NCI-H146 treated with DMSO at 0.1 percent for 48 hours (cell line): ENCODE measurements around the gene POGLUT3.

Experiments
- DNase-seq: peaks from one replicate; lab custom pipeline; 2025; ENCODE audit not compliant: unreplicated experiment; lab: John Stamatoyannopoulos, UW

The POGLUT3 gene, protein sequence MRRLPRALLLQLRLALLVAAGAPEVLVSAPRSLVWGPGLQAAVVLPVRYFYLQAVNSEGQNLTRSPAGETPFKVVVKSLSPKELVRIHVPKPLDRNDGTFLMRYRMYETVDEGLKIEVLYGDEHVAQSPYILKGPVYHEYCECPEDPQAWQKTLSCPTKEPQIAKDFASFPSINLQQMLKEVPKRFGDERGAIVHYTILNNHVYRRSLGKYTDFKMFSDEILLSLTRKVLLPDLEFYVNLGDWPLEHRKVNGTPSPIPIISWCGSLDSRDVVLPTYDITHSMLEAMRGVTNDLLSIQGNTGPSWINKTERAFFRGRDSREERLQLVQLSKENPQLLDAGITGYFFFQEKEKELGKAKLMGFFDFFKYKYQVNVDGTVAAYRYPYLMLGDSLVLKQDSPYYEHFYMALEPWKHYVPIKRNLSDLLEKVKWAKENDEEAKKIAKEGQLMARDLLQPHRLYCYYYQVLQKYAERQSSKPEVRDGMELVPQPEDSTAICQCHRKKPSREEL

DNA sequence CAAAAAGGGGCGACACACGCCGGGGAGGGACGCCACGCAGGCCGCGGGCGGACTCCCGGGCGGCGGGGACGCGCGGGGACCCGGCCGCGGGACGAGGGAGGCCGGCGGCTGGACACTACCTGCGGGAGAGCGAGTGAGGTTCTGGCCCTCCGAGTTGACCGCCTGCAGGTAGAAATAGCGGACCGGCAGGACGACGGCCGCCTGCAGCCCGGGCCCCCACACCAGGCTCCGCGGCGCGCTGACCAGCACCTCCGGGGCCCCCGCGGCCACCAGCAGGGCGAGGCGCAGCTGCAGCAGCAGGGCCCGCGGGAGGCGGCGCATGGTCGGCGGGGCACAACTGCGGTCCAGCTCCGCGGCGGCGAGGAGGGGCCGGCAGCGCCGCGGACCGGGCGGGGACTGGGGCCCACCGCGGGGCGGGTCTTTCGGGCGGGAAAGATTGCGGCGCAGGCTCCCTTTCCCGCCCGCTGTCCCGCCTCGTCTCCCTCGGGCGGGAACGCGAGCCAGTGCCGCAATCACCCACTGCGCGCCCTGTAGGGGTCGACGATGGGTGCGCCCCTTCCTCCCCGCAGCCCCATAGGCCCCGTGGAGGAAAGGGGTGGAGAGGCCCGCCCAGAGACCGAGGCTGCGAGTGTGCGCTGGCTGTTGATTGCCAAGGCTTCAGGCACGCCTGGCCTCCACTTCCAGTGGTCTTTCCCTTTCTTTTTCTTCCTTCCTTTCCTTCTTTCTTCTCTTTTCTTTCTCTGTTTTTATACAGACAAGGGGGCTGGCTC lies at the start of gene POGLUT3:
TSS of gene POGLUT3 (minus strand) at position 339 of the 770 bp plus-strand sequence. CDS start at position 321, 18 bp downstream.
- DNase-seq = peak; percentile 44

DNA sequence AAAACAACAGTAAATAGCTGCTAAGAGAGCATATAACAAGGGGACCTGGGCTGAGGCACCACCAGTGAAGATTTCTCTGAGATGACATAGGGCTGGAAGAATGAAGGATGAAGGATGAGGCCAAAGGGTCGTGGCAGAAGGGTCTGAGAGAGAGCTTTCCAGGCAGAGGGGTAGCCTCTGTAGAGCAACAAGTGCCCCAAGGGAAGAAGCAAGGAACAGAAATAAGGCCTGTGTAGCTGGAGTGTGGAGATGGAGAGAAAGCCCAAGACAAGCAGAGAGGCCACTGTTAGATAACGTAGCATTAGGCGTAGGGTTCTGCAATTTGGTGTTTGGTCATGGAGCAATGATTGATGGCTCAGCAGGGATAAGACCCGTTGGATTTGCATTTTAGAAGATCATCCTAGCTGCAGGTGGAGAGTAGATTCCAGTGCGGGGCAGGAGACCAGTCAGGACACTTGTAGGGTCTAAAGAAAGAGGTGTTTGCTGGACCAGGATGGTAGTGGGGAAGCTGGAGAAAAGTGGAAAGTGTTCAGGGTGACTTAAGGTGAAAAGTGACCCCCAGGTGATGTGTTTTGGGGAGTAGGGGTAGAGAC lies 47.8 kb upstream of the POGLUT3 start:
- no peak for DNase-seq

DNA sequence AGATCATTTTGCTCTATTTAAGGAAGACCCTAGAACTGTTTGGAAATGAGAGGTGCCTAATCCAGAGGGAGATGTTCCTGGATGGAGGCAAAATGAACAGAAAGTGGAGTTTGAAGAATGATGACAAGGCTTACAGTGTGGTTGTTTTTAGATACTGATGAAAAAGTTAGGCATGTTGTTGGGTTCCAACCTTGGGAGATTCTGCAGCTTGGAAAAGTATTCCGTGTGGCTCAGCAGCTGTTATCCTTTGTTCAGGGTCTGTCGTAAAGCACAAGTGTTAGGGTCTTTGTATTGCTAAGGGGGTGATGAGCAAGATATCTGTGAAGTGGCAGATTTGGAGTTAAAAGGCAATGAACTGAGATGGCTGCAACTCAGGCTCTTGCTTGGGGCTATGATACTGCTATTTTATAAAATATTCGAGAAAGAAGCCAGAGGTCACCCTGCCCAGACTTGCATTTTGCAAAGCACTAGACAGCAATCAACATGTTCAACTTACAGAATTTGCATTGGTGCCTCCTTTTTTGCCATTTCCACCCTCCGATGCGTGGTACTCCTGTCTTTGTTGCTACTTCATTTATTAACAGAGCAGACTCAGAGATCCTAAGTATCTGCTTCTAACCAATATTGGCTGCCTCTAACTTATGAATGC lies 45.3 kb upstream of the POGLUT3 start:
- no peak for DNase-seq

DNA sequence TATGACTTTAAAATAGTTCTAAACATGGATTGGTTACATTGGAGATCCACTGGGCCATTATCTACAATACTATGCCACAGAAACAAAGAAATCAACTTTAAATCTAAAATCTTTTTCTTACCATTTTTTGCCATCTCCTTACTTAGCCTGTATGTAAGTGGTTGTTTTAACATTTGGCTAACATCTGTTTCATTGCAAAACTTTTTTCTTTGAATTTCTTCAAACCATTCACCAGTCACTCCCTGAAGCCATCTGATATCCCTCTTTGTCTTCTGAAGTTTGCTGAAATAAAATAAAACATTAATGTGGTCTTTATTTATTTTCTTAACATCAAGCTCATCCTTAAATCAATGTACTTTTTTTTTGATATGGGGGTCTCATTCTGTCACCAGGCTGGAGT lies 43.3 kb upstream of the POGLUT3 start:
- DNase-seq = no peak

DNA sequence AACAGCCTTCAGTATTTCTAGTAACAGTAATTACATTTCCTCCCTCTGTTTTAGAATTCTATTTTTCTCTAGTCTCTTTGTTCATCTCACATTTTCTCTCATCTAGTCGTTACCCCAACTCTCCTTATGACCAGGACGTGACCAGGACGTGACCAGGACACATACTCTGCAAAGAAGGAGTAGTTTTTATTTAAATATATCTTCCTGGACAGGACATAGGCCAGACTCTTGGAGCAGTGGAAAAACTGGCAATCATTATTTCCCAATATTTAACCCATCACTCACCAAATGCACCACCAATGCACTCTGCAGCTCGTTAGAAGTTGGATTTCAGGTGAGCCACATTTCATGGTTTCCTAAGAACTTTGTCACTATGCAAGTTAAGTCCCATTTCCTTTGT lies 40.3 kb upstream of the POGLUT3 start:
- DNase-seq = no peak

DNA sequence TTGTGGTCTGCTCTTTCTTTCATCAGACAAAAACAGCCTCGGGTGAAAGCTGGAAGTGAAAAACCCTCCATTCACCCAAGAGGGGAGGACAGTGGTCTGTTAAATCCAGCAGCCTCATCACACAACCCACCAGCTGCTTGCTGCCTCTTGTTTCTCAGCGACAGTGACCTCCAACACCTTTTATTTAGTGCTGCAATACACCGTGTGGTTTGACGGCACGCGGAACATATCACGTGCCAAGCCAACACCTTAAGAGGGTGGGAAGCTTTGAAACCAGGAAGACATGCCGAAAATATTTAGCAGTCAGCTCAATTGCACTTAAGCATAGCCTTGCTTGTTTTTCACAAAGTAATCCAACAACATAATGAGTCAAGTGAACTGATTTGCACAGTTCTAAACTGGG lies 39.8 kb upstream of the POGLUT3 start:
- no peak for DNase-seq

DNA sequence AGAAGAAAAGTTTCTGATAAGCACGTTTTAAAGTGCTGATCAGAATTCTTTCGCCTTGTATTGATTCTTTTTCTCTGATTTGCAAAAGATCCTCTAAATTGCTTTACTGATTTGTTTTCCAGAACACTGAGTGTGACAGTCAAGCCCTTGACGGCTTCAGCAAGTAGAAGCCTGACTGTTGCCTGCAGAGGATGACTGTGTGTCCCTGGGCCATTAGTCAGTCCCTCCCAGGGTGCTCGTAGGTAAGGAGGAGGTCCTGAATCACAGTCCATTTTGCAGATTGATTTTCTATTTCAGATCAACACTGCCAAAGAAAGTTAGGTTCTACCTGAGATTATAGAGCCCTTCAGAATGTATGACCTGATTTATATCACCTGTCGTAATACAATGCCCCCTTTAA lies 38.6 kb upstream of the POGLUT3 start:
- DNase-seq = no peak

DNA sequence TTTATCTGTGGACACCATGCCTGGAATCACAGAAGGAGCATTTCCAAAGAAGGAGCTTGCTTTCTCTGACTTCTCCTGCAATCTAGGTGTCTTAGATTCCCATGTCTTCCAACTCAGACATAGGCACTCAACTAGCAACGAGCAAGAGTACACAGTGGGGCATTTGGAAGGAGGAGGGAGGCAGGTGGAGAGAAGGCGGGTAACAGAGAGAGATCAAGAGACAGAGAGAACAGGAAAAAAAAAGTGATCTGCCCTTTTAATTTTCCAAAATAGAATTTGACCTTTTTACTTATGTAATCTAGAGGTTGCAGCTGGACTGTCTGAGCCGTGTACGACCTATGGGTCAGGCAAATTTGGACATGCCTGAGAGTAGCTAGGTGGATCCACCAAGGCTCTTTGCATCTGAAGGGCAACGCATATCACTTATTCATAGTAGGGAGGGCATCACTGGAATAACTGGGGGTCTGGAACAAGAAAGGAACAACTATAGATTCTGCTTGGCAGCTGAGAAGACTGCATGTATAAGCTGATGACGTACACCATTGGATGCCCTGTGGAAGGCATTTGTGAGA lies 37.3 kb upstream of the POGLUT3 start:
- no peak for DNase-seq

DNA sequence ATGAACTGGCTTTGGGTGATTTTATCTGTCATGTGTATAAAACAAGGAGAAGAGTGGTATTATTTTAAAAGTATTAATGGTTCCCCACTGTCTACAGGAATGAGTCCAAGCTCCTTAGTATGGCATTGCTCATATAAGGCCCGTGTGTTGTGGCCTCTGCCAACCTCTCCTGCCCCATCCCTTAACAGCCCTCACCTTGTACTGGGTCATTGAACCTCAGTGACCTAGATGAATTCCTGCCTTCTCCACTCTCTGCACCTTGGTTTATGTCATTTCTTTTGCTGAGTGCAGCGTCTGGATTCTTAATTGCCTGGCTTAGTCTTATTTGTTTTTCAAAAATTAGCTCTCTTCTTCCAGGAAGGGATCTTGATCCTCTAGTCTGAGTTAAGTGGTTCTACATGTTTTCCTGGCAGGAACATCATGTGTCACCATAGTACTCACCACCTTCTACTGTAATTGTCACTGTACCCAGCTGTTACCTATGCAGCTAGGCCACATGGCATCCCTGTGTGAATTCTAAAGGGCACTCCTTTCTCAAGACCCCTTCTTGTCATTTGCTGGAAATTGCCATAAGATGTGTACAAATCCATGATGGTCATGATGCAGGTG lies 36.2 kb upstream of the POGLUT3 start:
- no peak for DNase-seq

DNA sequence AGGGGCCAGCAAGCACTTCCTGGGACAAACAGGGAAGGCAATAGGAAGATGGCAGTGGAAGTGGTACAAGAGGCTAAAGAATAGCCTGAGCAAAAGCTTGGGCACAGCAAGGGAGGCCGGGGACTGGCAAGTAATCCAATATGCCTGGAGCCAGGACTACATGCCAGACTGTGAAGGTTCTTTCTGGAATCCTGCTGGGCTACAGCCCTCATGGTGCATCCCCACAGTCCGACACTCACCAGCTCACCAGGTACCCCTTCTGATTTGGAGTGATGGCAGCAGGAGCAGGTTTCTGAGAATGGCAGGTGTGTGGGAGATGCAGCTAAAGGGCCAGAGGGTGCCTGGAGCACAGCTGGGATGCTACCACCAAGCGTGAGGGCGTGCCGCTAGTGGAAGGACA lies 32.2 kb upstream of the POGLUT3 start:
- no peak for DNase-seq

DNA sequence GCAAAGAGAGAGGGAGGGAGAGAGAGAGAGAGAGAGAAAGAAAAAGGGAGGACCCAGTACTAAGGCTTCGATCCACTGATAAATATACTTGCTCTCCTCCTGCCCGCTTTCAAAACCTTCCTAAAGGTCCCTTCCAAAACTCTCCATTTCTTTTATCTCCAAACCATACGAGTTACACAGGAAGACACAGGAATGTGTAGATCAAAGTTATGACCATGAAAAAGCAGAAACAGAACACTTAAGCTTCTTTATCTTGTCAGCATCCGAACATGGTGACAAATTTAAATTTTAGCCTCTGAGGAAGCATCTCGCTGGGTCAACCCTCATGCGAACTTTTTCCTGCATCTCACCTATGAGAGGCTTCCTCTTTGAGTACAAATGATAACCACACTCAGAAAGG lies 29.2 kb upstream of the POGLUT3 start:
- DNase-seq = no peak

DNA sequence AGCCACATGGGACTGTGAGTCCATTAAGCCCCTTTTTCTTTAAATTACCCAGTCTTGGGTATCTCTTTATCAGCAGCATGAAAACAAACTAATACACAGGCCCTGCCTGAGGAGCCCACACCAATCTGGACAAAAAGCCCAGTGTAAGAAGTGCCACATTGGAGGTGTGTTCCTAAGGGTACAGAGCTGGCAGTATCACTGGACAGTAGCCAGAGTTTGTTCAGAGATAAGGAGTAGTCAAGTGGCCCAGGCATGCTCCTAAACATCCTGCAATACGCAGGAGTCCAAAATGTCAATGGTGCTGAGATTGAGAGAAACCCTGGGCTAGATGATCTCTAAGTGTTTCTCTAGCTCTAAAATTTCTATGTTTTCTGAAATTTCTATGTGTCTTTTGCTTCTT lies 27.0 kb upstream of the POGLUT3 start:
- no peak for DNase-seq

DNA sequence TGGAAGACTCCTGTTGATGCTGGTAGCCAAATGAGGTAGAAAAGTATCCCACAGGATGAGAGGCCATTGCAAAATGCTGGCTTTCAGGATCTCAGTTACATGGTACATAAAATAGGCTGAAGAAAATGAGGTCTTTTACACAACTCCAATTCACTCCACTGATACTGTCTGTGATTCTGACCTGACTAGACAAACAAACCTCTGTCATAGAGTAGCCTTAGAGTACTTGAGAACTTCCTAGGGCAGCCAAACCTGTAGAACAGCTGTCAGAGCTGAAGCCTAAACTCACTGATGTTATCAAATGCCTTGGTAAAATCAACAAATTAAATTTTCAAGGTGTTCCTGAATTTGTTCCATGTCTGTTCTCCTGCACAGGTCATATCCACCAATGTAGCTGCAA lies 26.2 kb upstream of the POGLUT3 start:
- no peak for DNase-seq

DNA sequence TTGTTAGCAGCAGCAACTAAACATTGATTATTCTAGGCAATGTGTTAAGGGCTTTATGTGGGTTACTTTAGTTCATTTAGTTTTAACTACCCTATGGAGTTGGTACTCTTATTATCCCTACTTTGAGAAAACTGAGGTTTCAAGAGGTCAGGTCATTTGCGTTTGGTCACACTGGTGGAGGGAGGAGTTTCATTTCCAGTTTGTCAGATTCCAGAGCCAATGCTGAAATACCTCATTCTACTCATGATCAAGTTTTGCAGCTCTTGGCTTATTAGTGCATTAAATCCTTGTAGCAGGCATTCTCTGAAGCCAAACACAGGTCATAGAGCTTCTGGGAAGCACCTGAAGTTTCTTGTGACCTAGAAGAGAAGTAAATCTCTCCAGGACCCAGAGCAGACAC lies 24.1 kb upstream of the POGLUT3 start:
- DNase-seq = no peak

DNA sequence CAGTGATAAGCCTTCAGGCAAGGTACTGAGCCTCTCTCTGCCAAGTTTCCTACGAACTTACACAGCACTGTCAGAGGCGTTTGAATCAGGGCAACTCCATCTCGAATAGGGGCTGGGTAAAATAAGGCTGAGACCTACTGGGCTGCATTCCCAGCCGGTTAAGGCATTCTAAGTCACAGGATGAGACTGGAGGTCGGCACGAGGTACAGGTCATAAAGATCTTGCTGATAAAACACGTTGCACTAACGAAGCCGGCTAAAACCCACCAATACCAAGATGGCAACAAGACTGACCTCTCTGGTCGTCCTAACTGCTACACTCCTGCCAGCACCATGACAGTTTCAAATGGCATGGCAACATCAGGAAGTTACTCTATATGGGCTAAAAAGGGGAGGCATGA lies 20.4 kb upstream of the POGLUT3 start:
- no peak for DNase-seq

DNA sequence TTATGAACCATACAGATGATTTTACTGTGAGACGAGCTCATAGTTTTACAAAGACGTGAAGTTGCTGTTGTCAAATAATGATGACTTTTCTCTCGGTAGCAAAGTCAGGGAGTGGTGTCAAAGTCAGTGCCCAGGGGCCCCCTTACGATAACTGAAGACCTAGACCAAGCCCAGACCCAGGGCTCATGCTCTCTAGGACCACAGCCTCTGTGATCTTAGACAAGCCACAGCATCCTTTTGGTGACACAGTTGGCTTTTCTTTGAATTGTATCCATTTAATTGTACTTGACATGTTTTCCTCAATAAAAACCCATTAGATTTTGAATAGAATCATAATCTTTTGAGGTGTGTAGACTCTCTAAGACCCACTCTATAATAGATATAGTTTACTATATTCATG lies 17.9 kb upstream of the POGLUT3 start:
- no peak for DNase-seq

DNA sequence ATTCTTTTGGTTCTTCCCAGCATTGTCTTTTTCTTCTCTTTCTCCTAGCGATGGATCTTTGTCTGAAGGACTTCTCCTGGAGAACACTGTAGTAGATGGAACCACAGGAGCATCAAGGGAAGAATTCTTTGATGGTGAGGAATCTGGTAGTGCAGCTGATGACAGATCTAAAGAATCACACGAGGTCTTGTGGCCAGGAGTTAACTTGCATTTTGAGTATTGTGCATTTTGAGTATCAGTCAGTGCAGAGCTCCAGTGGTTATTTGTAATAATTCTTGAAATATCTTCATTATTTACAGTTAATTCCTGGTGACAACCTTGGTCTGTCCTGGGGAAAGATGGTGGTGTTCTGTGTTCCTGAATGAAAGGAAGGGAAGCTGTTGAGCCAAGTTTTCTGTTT lies 14.5 kb upstream of the POGLUT3 start:
- no peak for DNase-seq

DNA sequence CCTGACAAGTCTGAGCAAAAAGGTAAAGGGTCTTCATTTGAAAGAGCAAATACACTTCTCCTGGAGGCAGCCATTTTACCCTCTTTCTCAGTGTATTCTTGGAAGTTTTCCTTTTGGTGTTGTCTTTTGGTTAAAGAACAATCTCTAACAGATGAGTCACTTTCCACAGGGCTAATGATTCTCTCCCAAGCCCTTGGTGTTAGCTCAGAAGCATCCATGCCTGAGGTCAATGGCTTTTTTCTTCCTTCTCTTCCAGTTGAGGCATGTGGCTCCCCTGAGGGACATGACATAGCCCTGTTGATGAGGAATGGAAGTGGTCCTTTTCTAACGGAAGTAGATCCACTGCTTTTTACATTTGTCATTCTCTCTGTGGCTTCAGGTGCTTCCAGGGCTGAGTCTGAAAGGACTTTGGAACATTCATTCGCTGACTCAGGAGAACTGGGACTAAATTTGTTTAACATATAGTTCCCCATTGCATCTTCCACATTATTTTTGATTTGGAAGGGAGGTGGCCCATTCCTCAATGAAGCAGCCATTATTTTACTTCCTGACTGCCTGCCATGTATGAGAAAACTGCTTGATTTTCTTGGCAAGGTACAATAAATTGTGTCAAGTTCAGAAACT lies 13.8 kb upstream of the POGLUT3 start:
- no peak for DNase-seq

DNA sequence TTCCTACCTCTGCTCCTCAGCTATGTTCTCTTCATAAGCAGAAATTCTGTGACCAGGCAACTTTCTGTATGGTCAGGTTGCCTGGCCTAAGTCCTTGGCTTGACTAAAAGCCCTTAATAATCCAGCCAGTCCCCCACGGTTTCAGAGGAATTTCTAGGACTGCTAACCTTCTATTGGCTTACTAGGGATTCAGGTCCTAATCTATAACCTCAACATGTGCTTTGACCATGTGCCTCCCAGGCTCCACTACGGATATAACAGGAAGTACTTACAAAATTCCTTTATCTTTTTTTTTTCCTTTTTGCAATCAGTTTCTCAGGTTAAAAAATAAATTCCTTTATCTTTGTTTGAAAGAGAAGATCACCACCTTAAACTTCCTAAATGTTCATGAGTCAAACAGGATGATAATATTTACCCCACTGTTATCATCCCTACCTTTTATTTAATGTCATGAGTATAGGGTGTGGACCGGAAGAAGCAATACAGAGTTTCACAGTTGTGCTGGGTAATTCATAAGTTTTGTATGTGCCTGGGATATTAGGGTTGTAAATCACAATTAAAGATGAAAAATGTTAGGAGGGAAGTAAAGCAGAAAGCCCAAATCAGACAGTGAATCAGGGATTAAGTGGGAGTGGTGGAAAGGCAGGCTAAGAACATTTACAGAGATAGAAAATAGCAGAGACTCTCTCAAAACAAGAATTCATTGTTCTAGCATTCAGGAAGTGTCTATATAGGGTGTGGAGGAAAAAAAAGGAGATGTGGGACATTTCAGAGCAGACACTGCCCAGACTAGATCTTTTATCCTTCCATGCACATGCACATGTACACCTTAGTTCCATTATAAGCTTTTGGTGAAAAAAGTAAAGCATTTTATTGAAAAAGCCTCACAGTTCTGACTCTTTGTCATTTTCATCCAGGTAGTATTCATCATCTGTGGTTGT lies 10.7 kb upstream of the POGLUT3 start:
- DNase-seq = no peak
